Stimulated activated CD4-positive, alpha-beta T cell treated with anti-CD3 and anti-CD28 coated beads, Interleukin-12 subunit alpha, Interleukin-12 subunit beta, amount 100 ng/mL, for 4 hours (primary cell): ENCODE data around the gene ACOT7.
A peak's percentile ranks its signal among the peaks of the same experiment; 100 is the strongest.

Source experiments
- DNase-seq: peaks from one replicate; pipeline ENCODE4 v3.0.0-alpha.2; 2020

Gene ACOT7

GRCh38 chr1:6359216-6360116 lies 34.1 kb downstream of the ACOT7 start:
- peak; percentile 26 for DNase-seq

GRCh38 chr1:6358757-6359201 lies 34.8 kb downstream of the ACOT7 start:
- no peak for DNase-seq

GRCh38 chr1:6358144-6358624 lies 35.4 kb downstream of the ACOT7 start:
- no peak for DNase-seq

- DNase-seq = no peak
These were observed 36.2 kb downstream of the ACOT7 start for GRCh38 chr1:6357243-6357936.

GRCh38 chr1:6355621-6356020 lies 37.9 kb downstream of the ACOT7 start:
- no peak for DNase-seq

GRCh38 chr1:6354659-6355317 lies 38.8 kb downstream of the ACOT7 start:
- no peak for DNase-seq

- DNase-seq = no peak
These were observed 39.5 kb downstream of the ACOT7 start for GRCh38 chr1:6353955-6354658.

- no peak for DNase-seq
These were observed 40.0 kb downstream of the ACOT7 start for GRCh38 chr1:6353619-6353954.

- DNase-seq = no peak
These were observed 41.4 kb downstream of the ACOT7 start for GRCh38 chr1:6352138-6352563.

- DNase-seq = no peak
These were observed 42.0 kb downstream of the ACOT7 start for GRCh38 chr1:6351480-6352137.

GRCh38 chr1:6350416-6351088 lies 43.0 kb downstream of the ACOT7 start:
- DNase-seq = no peak

GRCh38 chr1:6349254-6349943 lies 44.2 kb downstream of the ACOT7 start:
- no peak for DNase-seq

GRCh38 chr1:6348511-6349191 lies 44.9 kb downstream of the ACOT7 start:
- DNase-seq = peak; percentile 13

- peak; percentile 62 for DNase-seq
These were observed 45.7 kb downstream of the ACOT7 start for GRCh38 chr1:6347641-6348487.

- DNase-seq = no peak
These were observed 48.1 kb downstream of the ACOT7 start for GRCh38 chr1:6345460-6345859.

- DNase-seq = no peak
These were observed 48.6 kb downstream of the ACOT7 start for GRCh38 chr1:6345009-6345408.

- DNase-seq = peak; percentile 46
These were observed 49.8 kb downstream of the ACOT7 start for GRCh38 chr1:6343506-6344405.

GRCh38 chr1:6342056-6342455 lies 51.5 kb downstream of the ACOT7 start:
- no peak for DNase-seq
